ENCODE data around the gene SPATS2L. TPM values are rescaled to one million over a fixed set of nuclear protein-coding genes. Genes with fewer than 3 reads are reported as not detected.

SPATS2L gene
- total and polyA plus RNA-seq, 2 donors (not counting 1 experiment from before 2014, with no cell fraction given): 0.27 to 0.44 TPM

GRCh38 chr2:200380833-200381542, 74.5 kb downstream of the SPATS2L start:
- Histone ChIP-seq H4K20me1 (ENCODE audit: control insufficient read depth, insufficient read depth, low read length, poor library complexity, severe bottlenecking) (no peaks in the 10 kb centered on the region), H3K79me2 (ENCODE audit: control insufficient read depth, insufficient read depth, low read length) (no peaks in the 10 kb centered on the region), H3K27ac (ENCODE audit: low read length in 2 of 2) (no peak overlapping the region), H3K9ac (ENCODE audit: low read length) (no peak overlapping the region), H3K9me3 (ENCODE audit: control extremely low read depth in 1 of 3, control insufficient read depth in 2 of 3, insufficient read depth in 1 of 3, low read length in 2 of 3) (no peaks in the 10 kb centered on the region), H3K4me1 (ENCODE audit: control insufficient read depth in 2 of 2, insufficient read depth in 2 of 2, low read length in 2 of 2) (peaks cover 0 to 4% of the 10 kb centered on the region in 2 donors), H3K4me2 (replicated peaks; ENCODE audit: low read depth, low read length, poor library complexity, severe bottlenecking) (no peak overlapping the region), H3K4me3 (ENCODE audit: control extremely low read depth in 1 of 5, extremely low read depth in 1 of 5, insufficient read depth in 1 of 5, low read depth in 2 of 5, low read length in 4 of 5) (no peak overlapping the region), H2AFZ (ENCODE audit: insufficient read depth, low read depth, low read length, poor library complexity, severe bottlenecking) (peak overlapping the region; percentile 44), H3K36me3 (replicated peaks in 1 of 2; ENCODE audit: control extremely low read depth in 1 of 2, control insufficient read depth in 1 of 2, extremely low read depth in 1 of 2, insufficient read depth in 2 of 2, low read length in 1 of 2) (no peaks in the 10 kb centered on the region), H3K27me3 (replicated peaks in 1 of 4; ENCODE audit: control extremely low read depth in 1 of 4, control insufficient read depth in 3 of 4, insufficient read depth in 4 of 4, low read length in 3 of 4) (no peaks in the 10 kb centered on the region)
- H3K27ac Mint-ChIP-seq: no peak overlapping the region
- H3K4me3 Mint-ChIP-seq: no peak overlapping the region
- no peaks in the 10 kb centered on the region for H3K27me3 Mint-ChIP-seq
- ChIA-PET POLR2A (no interaction called here), CTCF (interaction anchor here (0.5 kb wide), 1 partner anchor 97 kb away, joined by 3 read pairs; no protein-coding TSS in a partner anchor)
- peaks cover 5% of the 10 kb centered on the region for H3K4me1 Mint-ChIP-seq
- 83% methylated on average over 1 of the region's 5 CpGs for WGBS (ENCODE audit: insufficient coverage)
- ATAC-seq (ENCODE audit: low read depth) (no peak), DNase-seq (no peak)
- intact Hi-C loops (cut with micrococcal nuclease): no loop called here
- no peaks in the 10 kb centered on the region for H3K9me3 Mint-ChIP-seq (ENCODE audit: insufficient read depth)
- no peak for TF ChIP-seq EZH2 (IDR thresholded peaks at IDR 0.05; ENCODE audit: borderline replicate concordance, insufficient read depth, low read depth, low read length, poor library complexity, severe bottlenecking)
- TF ChIP-seq, protein P1, sequence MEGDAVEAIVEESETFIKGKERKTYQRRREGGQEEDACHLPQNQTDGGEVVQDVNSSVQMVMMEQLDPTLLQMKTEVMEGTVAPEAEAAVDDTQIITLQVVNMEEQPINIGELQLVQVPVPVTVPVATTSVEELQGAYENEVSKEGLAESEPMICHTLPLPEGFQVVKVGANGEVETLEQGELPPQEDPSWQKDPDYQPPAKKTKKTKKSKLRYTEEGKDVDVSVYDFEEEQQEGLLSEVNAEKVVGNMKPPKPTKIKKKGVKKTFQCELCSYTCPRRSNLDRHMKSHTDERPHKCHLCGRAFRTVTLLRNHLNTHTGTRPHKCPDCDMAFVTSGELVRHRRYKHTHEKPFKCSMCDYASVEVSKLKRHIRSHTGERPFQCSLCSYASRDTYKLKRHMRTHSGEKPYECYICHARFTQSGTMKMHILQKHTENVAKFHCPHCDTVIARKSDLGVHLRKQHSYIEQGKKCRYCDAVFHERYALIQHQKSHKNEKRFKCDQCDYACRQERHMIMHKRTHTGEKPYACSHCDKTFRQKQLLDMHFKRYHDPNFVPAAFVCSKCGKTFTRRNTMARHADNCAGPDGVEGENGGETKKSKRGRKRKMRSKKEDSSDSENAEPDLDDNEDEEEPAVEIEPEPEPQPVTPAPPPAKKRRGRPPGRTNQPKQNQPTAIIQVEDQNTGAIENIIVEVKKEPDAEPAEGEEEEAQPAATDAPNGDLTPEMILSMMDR (IDR thresholded peaks at IDR 0.05): no peak

- Histone ChIP-seq H2AFZ (ENCODE audit: insufficient read depth, low read depth, low read length, poor library complexity, severe bottlenecking) (no peak overlapping the region), H3K9ac (ENCODE audit: low read length) (no peak overlapping the region), H3K4me3 (ENCODE audit: control extremely low read depth in 1 of 5, extremely low read depth in 1 of 5, insufficient read depth in 1 of 5, low read depth in 2 of 5, low read length in 4 of 5) (no peak overlapping the region), H3K27ac (ENCODE audit: low read length in 2 of 2) (no peak overlapping the region), H3K4me1 (ENCODE audit: control insufficient read depth in 2 of 2, insufficient read depth in 2 of 2, low read length in 2 of 2) (no peaks in the 10 kb centered on the region), H3K4me2 (replicated peaks; ENCODE audit: low read depth, low read length, poor library complexity, severe bottlenecking) (no peak overlapping the region), H3K36me3 (replicated peaks in 1 of 2; ENCODE audit: control extremely low read depth in 1 of 2, control insufficient read depth in 1 of 2, extremely low read depth in 1 of 2, insufficient read depth in 2 of 2, low read length in 1 of 2) (no peaks in the 10 kb centered on the region), H3K79me2 (ENCODE audit: control insufficient read depth, insufficient read depth, low read length) (no peaks in the 10 kb centered on the region), H4K20me1 (ENCODE audit: control insufficient read depth, insufficient read depth, low read length, poor library complexity, severe bottlenecking) (no peaks in the 10 kb centered on the region), H3K9me3 (ENCODE audit: control extremely low read depth in 1 of 3, control insufficient read depth in 2 of 3, insufficient read depth in 1 of 3, low read length in 2 of 3) (no peaks in the 10 kb centered on the region), H3K27me3 (replicated peaks in 1 of 4; ENCODE audit: control extremely low read depth in 1 of 4, control insufficient read depth in 3 of 4, insufficient read depth in 4 of 4, low read length in 3 of 4) (no peaks in the 10 kb centered on the region)
- H3K4me1 Mint-ChIP-seq: peaks cover 2% of the 10 kb centered on the region
- intact Hi-C loops (cut with micrococcal nuclease): no loop called here
- DNase-seq: no peak
- CTCF ChIA-PET: no interaction called here
- no peak overlapping the region for H3K27ac Mint-ChIP-seq
- peaks cover 2% of the 10 kb centered on the region for H3K27me3 Mint-ChIP-seq
- POLR2A ChIA-PET: no interaction called here
- TF ChIP-seq, protein P1 (IDR thresholded peaks at IDR 0.05): no peak
- no peak for TF ChIP-seq EZH2 (IDR thresholded peaks at IDR 0.05; ENCODE audit: borderline replicate concordance, insufficient read depth, low read depth, low read length, poor library complexity, severe bottlenecking)
- no peak overlapping the region for H3K4me3 Mint-ChIP-seq
- no peak for ATAC-seq (ENCODE audit: low read depth)
- WGBS (ENCODE audit: insufficient coverage): 100% methylated on average over 1 of the region's 6 CpGs
- no peaks in the 10 kb centered on the region for H3K9me3 Mint-ChIP-seq (ENCODE audit: insufficient read depth)
Observed at GRCh38 chr2:200382874-200383273, 76.4 kb downstream of the SPATS2L start.
